Naive thymus-derived CD8-positive, alpha-beta T cell (primary cell): Measurements from ENCODE around the gene BABAM2. TPM values are rescaled to one million over a fixed set of nuclear protein-coding genes. Genes with fewer than 3 reads are reported as not detected.
"Not testable (repeated sequence)": the region's sequence is repeated elsewhere in the genome, so short reads cannot be mapped to it uniquely, and the experiment has no call there.

Experiments
- ATAC-seq, 2 donors: fragments of 150-1000 bp; cut with Tn5 transposase in 1 of 2; sonication (Bioruptor Pico), chemical (Tn5 transposase) in 1 of 2; 1 replicate in 1 of 2; 2 replicates in 1 of 2; pipeline ENCODE4 v1.10.0; 2021; ENCODE audit warnings: mild to moderate bottlenecking in 2 of 2, moderate library complexity in 2 of 2
- POLR2A ChIA-PET: fragments of 350-600 bp; sonication (Branson Sonifier 250); formaldehyde crosslinking; loops from one replicate; lab custom pipeline; 2021; ENCODE audit warnings: antibody characterized with exemption; lab: Charles Lee
- DNase-seq, 10 donors: peaks; one replicate each; pipeline versions ENCODE4 v3.0.0 to v3.0.0-alpha.2; 2020 to 2022
- H3K27ac Mint-ChIP-seq, 10 donors: one replicate each; pipeline ENCODE4 v1.8.0; 2020 to 2022; ENCODE audit warnings: mild to moderate bottlenecking in 10 of 10, mixed read lengths in 10 of 10, moderate library complexity in 4 of 10, inconsistent platforms in 1 of 10
- H3K27me3 Mint-ChIP-seq, 5 donors: one replicate each; pipeline ENCODE4 v1.8.0; 2021 to 2022; ENCODE audit warnings: mixed read lengths in 5 of 5
- H3K36me3 Mint-ChIP-seq, 3 donors: one replicate each; pipeline ENCODE4 v1.8.0; 2020 to 2022; ENCODE audit warnings: mixed read lengths in 3 of 3, mild to moderate bottlenecking in 2 of 3, inconsistent platforms in 1 of 3
- H3K4me1 Mint-ChIP-seq, 4 donors: one replicate each; pipeline ENCODE4 v1.8.0; 2021 to 2022; ENCODE audit warnings: mixed read lengths in 4 of 4
- H3K4me3 Mint-ChIP-seq, 10 donors: one replicate each; pipeline ENCODE4 v1.8.0; 2020 to 2022; ENCODE audit warnings: mild to moderate bottlenecking in 10 of 10, mixed read lengths in 10 of 10, moderate library complexity in 6 of 10, inconsistent platforms in 1 of 10
- H3K9me3 Mint-ChIP-seq, 9 donors: one replicate each; pipeline ENCODE4 v1.8.0; 2020 to 2022; ENCODE audit warnings: mixed read lengths in 9 of 9, mild to moderate bottlenecking in 3 of 9, inconsistent platforms in 1 of 9, moderate library complexity in 1 of 9
- polyA plus RNA-seq, 3 donors: library from polyadenylated mRNA; unstranded; fragments of 300-500 nt; fragmentation: Illumina TruSeq; gene quantifications; one replicate each; pipeline ENCODE4 v1.2.3, GENCODE V29; 2021
- total RNA-seq, 8 experiments: library from RNA in 2 of 8; stranded (reverse) in 2 of 8; gene quantifications; one replicate each; pipeline ENCODE4 v1.2.3 and lab custom pipeline; 2021 to 2026

BABAM2 gene
- total and polyA plus RNA-seq, 5 experiments from 2014 or later, result 29.6 to 60.2 (median 50.5) TPM

DNA sequence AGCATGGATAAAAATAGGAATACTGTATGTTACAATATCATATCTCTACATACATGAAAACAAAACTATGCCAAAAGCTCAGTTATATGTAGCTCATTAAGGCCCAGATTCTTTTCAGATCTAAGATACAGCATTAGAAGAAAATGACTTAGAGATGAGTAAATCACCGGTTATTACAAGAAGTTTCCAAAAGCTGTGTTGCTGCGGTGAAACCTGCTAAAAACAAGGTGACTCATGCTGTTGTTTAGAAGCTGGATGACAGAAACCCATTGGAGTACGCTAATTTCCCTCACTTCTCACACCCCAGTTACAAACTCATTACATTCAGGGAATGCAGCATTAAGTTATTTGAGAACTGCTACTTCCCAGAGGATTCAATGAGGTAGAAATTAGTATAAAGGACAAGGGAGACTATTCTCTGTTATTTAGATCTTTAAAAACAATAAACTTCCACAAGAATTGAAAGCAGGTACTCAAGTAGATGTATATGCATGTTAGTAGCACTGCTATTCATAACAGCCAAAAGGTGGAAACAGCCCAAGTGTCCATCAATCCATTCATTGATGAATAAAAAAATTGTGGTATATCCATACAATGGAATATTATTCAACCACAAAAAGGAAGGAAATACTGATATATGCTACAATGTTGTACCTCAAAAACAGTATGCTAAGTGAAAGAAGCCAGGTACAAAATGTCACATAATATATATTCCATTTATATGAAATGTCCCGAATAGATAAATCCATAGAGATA lies 32.9 kb upstream of the BABAM2 start:
- Mint-ChIP-seq H3K4me3 (no peak overlapping the region), H3K27ac (no peak overlapping the region), H3K9me3 (peaks cover 0 to 13% (median 5%) of the 10 kb centered on the region in 9 donors), H3K4me1 (peaks cover 0 to 5% (median 0%) of the 10 kb centered on the region in 4 donors), H3K27me3 (no peaks in the 10 kb centered on the region), H3K36me3 (peaks cover 0 to 18% (median 5%) of the 10 kb centered on the region in 3 donors)
- ATAC-seq, result no peak
- DNase-seq, result no peak
- POLR2A ChIA-PET, result no interaction called here

DNA sequence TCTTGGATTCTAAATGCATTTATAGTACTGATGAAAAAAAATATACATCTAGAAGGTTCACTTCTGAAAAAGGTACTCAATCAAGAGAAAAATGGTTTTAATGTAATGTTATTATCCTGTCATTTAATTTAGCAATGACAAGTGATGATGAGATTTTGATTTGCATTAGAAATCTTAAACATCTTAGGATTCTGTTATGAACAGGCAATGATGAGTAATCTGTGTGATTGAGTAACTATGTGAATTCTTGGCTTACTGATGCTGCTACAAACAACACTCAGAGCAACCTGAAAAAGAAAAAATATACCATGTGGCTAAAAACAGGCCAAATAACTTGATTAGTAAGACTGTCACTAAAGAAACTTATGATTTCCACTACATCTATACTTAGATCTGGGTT lies 30.4 kb upstream of the BABAM2 start:
- DNase-seq (no peak), ATAC-seq (no peak)
- H3K27me3 Mint-ChIP-seq, result no peaks in the 10 kb centered on the region
- H3K27ac Mint-ChIP-seq, result no peak overlapping the region
- no peak overlapping the region for H3K4me3 Mint-ChIP-seq
- peaks cover 0 to 18% (median 5%) of the 10 kb centered on the region in 3 donors for H3K36me3 Mint-ChIP-seq
- peaks cover 0 to 13% (median 5%) of the 10 kb centered on the region in 9 donors for H3K9me3 Mint-ChIP-seq
- peaks cover 0 to 5% (median 0%) of the 10 kb centered on the region in 4 donors for H3K4me1 Mint-ChIP-seq
- POLR2A ChIA-PET, result no interaction called here

DNA sequence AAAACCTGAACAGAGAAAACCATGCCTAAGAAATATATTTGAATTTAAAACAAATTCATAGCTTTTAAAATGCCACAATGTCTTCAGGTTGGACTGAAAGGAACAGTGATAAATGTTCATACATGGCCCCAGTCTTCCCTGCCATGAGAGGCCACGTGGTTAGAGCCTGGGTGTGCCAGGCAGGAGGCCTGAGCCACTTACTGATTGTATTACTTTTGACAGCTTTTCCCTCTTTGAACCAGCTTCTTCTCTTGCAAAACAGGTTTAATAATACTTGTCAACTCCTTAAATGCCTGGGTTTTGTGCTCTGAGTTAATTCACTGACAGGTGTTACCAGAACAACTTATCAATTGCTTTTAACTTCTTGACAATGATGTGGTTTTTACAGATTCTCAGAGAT lies 27.4 kb upstream of the BABAM2 start:
- Mint-ChIP-seq H3K36me3 (peaks cover 0 to 4% (median 0%) of the 10 kb centered on the region in 3 donors), H3K4me3 (no peak overlapping the region), H3K27ac (no peak overlapping the region), H3K4me1 (peaks cover 0 to 5% (median 0%) of the 10 kb centered on the region in 4 donors), H3K27me3 (no peaks in the 10 kb centered on the region), H3K9me3 (peaks cover 0 to 4% (median 0%) of the 10 kb centered on the region in 9 donors)
- POLR2A ChIA-PET, result no interaction called here
- DNase-seq (no peak), ATAC-seq (no peak)

DNA sequence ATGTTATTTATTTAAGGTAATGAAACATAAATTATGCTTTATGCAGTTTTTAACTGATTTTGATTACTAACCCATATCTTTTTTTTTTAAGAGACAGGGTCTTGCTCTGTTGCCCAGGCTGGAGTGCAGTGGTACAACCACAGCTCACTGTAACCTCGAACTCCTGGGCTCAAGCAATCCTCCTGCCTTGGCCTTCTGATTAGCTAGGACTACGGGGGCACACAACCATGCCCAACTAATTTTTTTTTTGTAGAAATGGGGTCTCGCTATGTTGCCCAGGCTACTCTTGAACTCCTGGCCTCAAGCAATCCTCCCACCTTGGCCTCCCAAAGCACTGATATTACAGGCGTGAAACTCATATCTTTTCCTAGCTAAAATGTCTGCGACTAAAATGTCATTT lies 26.6 kb upstream of the BABAM2 start:
- POLR2A ChIA-PET, H3K36me3 Mint-ChIP-seq, H3K27me3 Mint-ChIP-seq, DNase-seq, H3K4me3 Mint-ChIP-seq, ATAC-seq, H3K4me1 Mint-ChIP-seq, H3K9me3 Mint-ChIP-seq, H3K27ac Mint-ChIP-seq: not testable (repeated sequence)

DNA sequence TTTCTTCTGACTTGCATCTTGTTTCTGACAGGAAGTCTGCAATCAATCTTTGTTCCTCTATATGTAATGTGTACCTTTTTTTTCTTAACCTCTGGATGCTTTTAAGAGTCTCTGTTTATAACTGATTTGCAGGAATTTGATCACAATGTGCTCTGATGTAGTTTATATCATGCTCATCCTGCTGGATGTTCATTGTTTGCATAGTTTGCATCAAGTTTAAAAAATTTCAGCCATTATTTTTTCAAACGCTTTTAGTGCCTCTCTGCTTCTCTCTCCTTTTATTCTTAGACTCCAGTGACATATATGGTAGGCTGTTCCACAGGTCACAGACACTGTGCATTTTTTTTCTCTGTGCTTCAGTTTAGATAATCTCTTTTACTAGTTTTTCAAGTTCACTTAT lies 24.3 kb upstream of the BABAM2 start:
- POLR2A ChIA-PET, result no interaction called here
- H3K4me3 Mint-ChIP-seq, result no peak overlapping the region
- ATAC-seq (no peak), DNase-seq (no peak)
- no peaks in the 10 kb centered on the region for H3K27me3 Mint-ChIP-seq
- no peaks in the 10 kb centered on the region for H3K9me3 Mint-ChIP-seq
- no peaks in the 10 kb centered on the region for H3K4me1 Mint-ChIP-seq
- H3K36me3 Mint-ChIP-seq, result peaks cover 0 to 13% (median 5%) of the 10 kb centered on the region in 3 donors
- no peak overlapping the region for H3K27ac Mint-ChIP-seq

DNA sequence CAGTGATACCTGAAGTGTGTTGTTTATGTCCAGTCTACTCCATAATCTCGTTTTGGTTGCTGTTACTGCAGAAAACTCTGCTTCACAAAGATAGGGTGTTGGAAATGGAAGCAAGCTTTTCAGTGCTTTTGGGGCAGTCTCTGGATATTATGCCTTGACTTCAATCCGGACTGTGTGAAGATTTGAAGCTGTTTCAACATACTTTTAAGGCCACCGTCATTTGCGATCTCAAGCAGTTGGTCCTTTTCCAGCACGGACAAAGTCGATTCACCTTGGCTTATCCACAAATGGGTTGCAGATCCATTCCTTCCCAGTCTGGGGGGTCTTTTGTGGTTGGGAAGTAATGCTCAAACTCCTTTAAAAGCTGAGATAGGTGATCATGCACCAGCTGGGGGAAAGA lies 20.8 kb upstream of the BABAM2 start:
- ATAC-seq, result no peak
- H3K9me3 Mint-ChIP-seq, result no peaks in the 10 kb centered on the region
- no peak for DNase-seq
- POLR2A ChIA-PET, result no interaction called here
- H3K4me3 Mint-ChIP-seq, result no peak overlapping the region
- peaks cover 0 to 16% (median 7%) of the 10 kb centered on the region in 3 donors for H3K36me3 Mint-ChIP-seq
- H3K27ac Mint-ChIP-seq, result no peak overlapping the region
- H3K4me1 Mint-ChIP-seq, result peaks cover 0 to 3% (median 0%) of the 10 kb centered on the region in 4 donors
- H3K27me3 Mint-ChIP-seq, result no peaks in the 10 kb centered on the region

DNA sequence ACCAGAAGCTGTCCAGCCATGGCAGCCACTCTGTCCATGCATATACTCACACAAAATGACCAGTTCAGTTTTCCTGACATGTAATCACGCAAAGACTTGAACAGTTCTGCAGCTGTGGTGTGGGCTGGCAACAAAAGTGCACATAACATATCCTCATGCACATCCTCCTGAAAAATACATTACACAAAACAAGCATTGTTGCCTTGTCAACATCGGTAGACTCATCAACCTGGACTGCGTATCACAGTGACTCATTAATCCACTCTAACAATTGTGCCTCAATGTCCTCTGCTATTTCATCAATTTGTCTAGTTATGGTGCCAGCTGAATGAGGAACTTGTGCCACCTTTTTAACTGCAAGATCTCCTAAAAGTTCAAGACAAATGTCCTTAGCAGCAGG lies 19.8 kb upstream of the BABAM2 start:
- Mint-ChIP-seq H3K4me3 (no peak overlapping the region), H3K27me3 (peaks cover 0 to under 1% (median 0%) of the 10 kb centered on the region in 5 donors), H3K4me1 (peaks cover 0 to 3% (median 0%) of the 10 kb centered on the region in 4 donors), H3K36me3 (peaks cover 3 to 17% (median 8%) of the 10 kb centered on the region in 3 donors), H3K9me3 (peaks cover 0 to 5% (median 2%) of the 10 kb centered on the region in 9 donors), H3K27ac (no peak overlapping the region)
- POLR2A ChIA-PET, result no interaction called here
- ATAC-seq (no peak), DNase-seq (no peak)

DNA sequence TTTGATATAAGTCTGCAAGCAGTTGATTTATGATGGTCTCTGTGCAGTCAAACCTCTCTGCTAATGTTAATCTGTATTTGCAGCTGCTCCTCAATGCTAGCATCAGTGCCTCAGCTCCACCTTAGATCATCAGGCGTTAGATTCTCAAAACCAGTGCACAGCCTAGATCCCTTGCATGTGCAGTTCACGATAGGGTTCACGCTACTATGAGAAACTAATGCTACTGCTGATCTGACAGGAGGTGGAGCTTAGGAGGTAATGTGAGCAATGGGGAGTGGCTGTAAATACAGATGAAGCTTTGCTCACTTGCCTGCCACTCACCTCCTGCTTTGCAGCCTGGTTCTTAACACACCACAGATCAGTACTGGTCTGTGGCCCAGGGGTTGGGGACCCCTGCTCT lies 18.7 kb upstream of the BABAM2 start:
- ATAC-seq (no peak), DNase-seq (no peak)
- Mint-ChIP-seq H3K9me3 (peaks cover 0 to 10% (median 5%) of the 10 kb centered on the region in 9 donors), H3K4me3 (no peak overlapping the region), H3K27me3 (peaks cover 0 to 2% (median 0%) of the 10 kb centered on the region in 5 donors), H3K36me3 (peaks cover 6 to 25% (median 8%) of the 10 kb centered on the region in 3 donors), H3K4me1 (peaks cover 0 to 3% (median 0%) of the 10 kb centered on the region in 4 donors), H3K27ac (no peak overlapping the region)
- POLR2A ChIA-PET, result no interaction called here

DNA sequence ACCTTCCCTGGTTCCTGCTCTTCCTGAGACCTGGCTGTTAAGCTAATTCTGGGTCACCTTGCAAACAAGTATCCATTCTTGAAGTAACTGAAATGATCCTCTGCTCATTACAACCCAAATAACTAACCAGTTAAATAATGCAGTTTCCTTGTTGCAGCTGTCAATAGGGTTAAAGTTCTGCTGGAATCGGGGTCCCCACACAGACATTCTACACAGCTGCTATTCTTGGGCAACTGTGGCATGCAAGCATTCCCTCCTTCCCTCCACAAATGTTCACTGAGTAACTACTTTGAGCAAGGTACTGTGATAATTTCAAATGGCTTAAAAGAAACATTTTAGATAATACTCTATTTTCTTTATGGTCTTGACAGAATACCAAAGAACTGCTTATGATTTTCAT lies 17.4 kb upstream of the BABAM2 start:
- peaks cover 0 to 3% (median 0%) of the 10 kb centered on the region in 4 donors for H3K4me1 Mint-ChIP-seq
- POLR2A ChIA-PET, result no interaction called here
- H3K9me3 Mint-ChIP-seq, result peaks cover 0 to 10% (median 5%) of the 10 kb centered on the region in 9 donors
- peaks cover 8 to 28% (median 10%) of the 10 kb centered on the region in 3 donors for H3K36me3 Mint-ChIP-seq
- ATAC-seq, result no peak
- H3K27ac Mint-ChIP-seq, result no peak overlapping the region
- H3K27me3 Mint-ChIP-seq, result peaks cover 0 to 2% (median 0%) of the 10 kb centered on the region in 5 donors
- DNase-seq, result no peak
- no peak overlapping the region for H3K4me3 Mint-ChIP-seq

DNA sequence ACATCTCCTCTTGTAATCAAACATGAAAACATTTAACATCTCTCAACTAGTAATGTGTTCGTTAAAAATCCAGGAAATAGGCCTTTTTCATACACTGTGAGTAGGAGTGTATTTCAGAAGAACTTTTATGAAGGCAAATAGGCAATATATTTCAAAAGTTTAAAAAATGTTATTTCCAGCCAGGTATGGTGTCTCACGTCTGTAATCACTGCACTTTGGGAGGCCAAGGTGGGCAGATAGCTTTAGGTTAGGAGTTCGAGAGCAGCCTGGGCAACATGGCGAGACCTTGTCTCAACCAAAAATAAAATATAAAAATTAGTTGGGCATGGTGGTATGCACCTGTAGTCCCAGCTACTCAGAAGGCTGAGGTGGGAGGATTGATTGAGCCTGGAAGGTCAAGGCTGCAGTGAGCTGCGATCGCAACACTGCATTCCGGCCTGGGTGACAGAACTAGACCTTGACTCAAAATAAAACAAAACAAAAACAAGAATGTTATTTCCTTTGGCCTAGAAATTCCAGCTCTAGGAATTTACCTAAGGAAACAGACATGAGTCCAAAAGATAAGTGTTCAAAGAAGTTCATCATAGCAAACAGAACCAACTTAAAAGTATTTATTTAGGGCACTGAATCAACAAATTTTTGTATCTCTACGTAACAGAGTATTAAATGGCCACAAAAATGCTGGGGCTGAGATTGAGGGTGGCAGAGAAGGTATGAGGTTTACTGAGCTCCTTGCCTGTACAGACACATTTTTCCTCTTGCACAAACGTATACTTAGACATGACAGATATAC lies 15.2 kb upstream of the BABAM2 start:
- Mint-ChIP-seq H3K4me3 (no peak overlapping the region), H3K4me1 (peaks cover 0 to 5% (median 0%) of the 10 kb centered on the region in 4 donors), H3K27ac (no peak overlapping the region), H3K9me3 (peaks cover 0 to 10% (median 6%) of the 10 kb centered on the region in 9 donors), H3K36me3 (peaks cover 5 to 25% (median 10%) of the 10 kb centered on the region in 3 donors), H3K27me3 (peaks cover 0 to 2% (median 0%) of the 10 kb centered on the region in 5 donors)
- DNase-seq (no peak), ATAC-seq (no peak)
- POLR2A ChIA-PET, result no interaction called here

DNA sequence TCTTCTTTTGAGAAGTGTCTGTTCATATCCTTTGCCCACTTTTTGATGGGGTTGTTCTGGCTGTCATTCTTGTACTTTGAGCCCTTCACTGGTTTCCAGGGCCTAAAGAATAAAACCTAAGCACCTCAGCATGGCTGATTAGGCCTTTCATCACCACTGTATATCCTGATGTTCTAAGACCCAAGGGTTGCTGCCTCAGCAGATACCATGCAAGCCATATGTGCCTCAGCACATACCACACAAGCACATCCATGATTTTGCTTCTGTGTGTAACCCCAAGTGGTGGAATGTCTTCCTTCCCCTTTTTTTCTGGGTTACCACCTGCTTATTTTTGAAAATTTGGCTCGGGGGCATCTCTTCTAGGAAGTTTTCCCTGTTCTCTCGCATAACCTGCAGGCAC lies 11.7 kb upstream of the BABAM2 start:
- DNase-seq (no peak), ATAC-seq (no peak)
- Mint-ChIP-seq H3K27ac (no peak overlapping the region), H3K4me3 (peak overlapping the region in 1 of 10 donors; percentile 8), H3K4me1 (peaks cover 0 to 2% (median 0%) of the 10 kb centered on the region in 4 donors), H3K9me3 (peaks cover 0 to 10% (median 6%) of the 10 kb centered on the region in 9 donors), H3K36me3 (peaks cover 3 to 28% (median 10%) of the 10 kb centered on the region in 3 donors), H3K27me3 (peaks cover 0 to 2% (median 0%) of the 10 kb centered on the region in 5 donors)
- POLR2A ChIA-PET, result no interaction called here

DNA sequence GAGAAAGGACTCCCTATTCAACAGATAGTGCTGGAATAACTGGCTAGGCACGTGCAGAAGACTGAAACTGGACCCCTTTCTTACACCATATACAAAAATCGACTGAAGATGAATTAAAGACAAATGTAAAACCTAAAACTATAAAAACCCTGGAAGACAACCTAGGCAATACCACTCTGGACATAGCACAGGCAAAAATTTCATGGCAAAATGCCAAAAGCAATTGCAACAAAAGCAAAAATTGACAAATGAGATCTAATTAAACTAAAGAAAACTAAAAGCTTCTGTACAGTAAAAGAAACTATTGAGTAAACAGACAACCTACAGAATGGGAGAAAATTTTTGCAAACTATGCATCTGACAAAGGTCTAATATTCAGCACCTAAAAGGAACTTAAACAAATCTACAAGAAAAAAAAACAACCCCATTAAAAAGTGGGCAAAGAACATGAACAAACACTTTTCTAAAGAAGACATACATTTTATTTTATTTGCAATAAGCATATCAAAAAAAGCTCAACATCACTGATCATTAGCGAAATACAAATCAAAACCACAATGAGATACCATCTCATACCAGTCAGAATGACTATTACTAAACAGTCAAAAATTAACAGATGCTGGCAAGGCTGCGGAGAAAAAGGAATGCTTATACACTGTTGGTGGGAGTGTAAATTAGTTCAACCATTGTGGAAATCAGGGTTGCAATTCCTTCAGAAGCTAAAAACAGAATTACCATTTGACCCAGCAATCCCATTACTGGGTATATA lies 8.5 kb upstream of the BABAM2 start:
- H3K4me3 Mint-ChIP-seq, H3K27ac Mint-ChIP-seq, POLR2A ChIA-PET, ATAC-seq, DNase-seq, H3K4me1 Mint-ChIP-seq, H3K9me3 Mint-ChIP-seq, H3K27me3 Mint-ChIP-seq: not testable (repeated sequence)
- peaks cover 0 to 13% (median 5%) of the 10 kb centered on the region in 3 donors for H3K36me3 Mint-ChIP-seq
